RPMI7951 (cell line): ENCODE results near the gene KIAA0930. TPM values are rescaled to one million over a fixed set of nuclear protein-coding genes. Genes with fewer than 3 reads are reported as not detected.
A peak's percentile ranks its signal among the peaks of the same experiment; 100 is the strongest.
"Not testable (repeated sequence)": the region's sequence is repeated elsewhere in the genome, so short reads cannot be mapped to it uniquely, and the experiment has no call there.

Experiments
- DNase-seq: peaks from one replicate; pipeline ENCODE4 v3.0.0-alpha.2; 2012; ENCODE audit warnings: low read depth
- total RNA-seq: library from RNA; depleted of rRNA; stranded (reverse); fragments of >200 nt; shearing (Covaris generic); gene quantifications from 2 replicates; pipeline ENCODE4 v1.2.3, GENCODE V29; 2014; rRNA removed

KIAA0930 gene
- total RNA-seq: 24.0 and 29.2 TPM in 2 replicates

GRCh38 chr22:45240810-45241631, at the start of gene KIAA0930:
TSS of gene KIAA0930 (minus strand) at chr22:45240894. CDS start at chr22:45240703, 191 bp downstream.
- DNase-seq: peak; percentile 62

GRCh38 chr22:45286854-45287551, 46.3 kb upstream of the KIAA0930 start:
- DNase-seq: no peak

- DNase-seq: no peak
Measured at GRCh38 chr22:45285263-45286058, 44.8 kb upstream of the KIAA0930 start.

GRCh38 chr22:45284705-45285262, 44.1 kb upstream of the KIAA0930 start, which contains the start of gene UPK3A:
TSS of gene UPK3A (plus strand) at chr22:45284949. CDS start at chr22:45285014, 65 bp downstream.
- DNase-seq: no peak

GRCh38 chr22:45281010-45281409, 40.3 kb upstream of the KIAA0930 start:
- DNase-seq: no peak

- no peak for DNase-seq
Measured at GRCh38 chr22:45280587-45280980, 39.9 kb upstream of the KIAA0930 start.

GRCh38 chr22:45278125-45278524, 37.4 kb upstream of the KIAA0930 start:
- DNase-seq: no peak

GRCh38 chr22:45277720-45278119, 37.0 kb upstream of the KIAA0930 start:
- DNase-seq: not testable (repeated sequence)

GRCh38 chr22:45276507-45277105, 35.9 kb upstream of the KIAA0930 start:
- DNase-seq: no peak

GRCh38 chr22:45273452-45274075, 32.9 kb upstream of the KIAA0930 start:
- DNase-seq: no peak

GRCh38 chr22:45272498-45272897, 31.8 kb upstream of the KIAA0930 start:
- DNase-seq: no peak

- DNase-seq: peak; percentile 25
Measured at GRCh38 chr22:45271667-45272201, 31.0 kb upstream of the KIAA0930 start.

- DNase-seq: no peak
Measured at GRCh38 chr22:45270095-45271020, 29.7 kb upstream of the KIAA0930 start.

GRCh38 chr22:45268958-45269844, 28.5 kb upstream of the KIAA0930 start:
- DNase-seq: peak; percentile 58

- no peak for DNase-seq
Measured at GRCh38 chr22:45268167-45268957, 27.7 kb upstream of the KIAA0930 start.

GRCh38 chr22:45265535-45265934, 24.8 kb upstream of the KIAA0930 start:
- no peak for DNase-seq

- DNase-seq: peak; percentile 70
Measured at GRCh38 chr22:45263463-45264269, 23.0 kb upstream of the KIAA0930 start.
